SJSA1 (cell line): ENCODE data around the gene UBE3C. TPM values are rescaled to one million over a fixed set of nuclear protein-coding genes. Genes with fewer than 3 reads are reported as not detected.
"Not testable (repeated sequence)": the region's sequence is repeated elsewhere in the genome, so short reads cannot be mapped to it uniquely, and the experiment has no call there.

ENCODE experiments used
- DNase-seq, 2 experiments: peaks; one replicate each; pipeline ENCODE4 v3.0.0-alpha.2; 2015 to 2020; ENCODE audit warnings: low spot score in 2 of 2, low read depth in 1 of 2
- H3K27ac ChIP-seq: fragments of 250-450 bp; sonication (Bioruptor Pico); 2 replicates; pipeline ENCODE4 v1.5.1; 2020; ENCODE audit warnings: mild to moderate bottlenecking, moderate library complexity
- H3K27me3 ChIP-seq: fragments of 250-450 bp; sonication (Bioruptor Pico); replicated peaks from 2 replicates; pipeline ENCODE4 v1.5.1; 2020; ENCODE audit warnings: mild to moderate bottlenecking, moderate library complexity
- H3K36me3 ChIP-seq: fragments of 250-450 bp; sonication (Bioruptor Pico); 2 replicates; pipeline ENCODE4 v1.5.1; 2020; ENCODE audit warnings: mild to moderate bottlenecking
- H3K4me1 ChIP-seq: fragments of 250-450 bp; sonication (Bioruptor Pico); replicated peaks from 2 replicates; pipeline ENCODE4 v1.6.1; 2021; ENCODE audit warnings: mild to moderate bottlenecking
- H3K4me3 ChIP-seq: fragments of 250-450 bp; sonication (Bioruptor Pico); 2 replicates; pipeline ENCODE4 v1.5.1; 2020; ENCODE audit warnings: mild to moderate bottlenecking
- H3K9me3 ChIP-seq: fragments of 250-450 bp; sonication (Bioruptor Pico); replicated peaks from 2 replicates; pipeline ENCODE4 v1.5.1; 2020; ENCODE audit warnings: mild to moderate bottlenecking
- total RNA-seq: library from RNA; depleted of rRNA; stranded (reverse); fragments of >200 nt; shearing (Covaris generic); gene quantifications from 2 replicates; pipeline ENCODE4 v1.2.3, GENCODE V29; 2014; rRNA removed

The UBE3C gene
- 85.8 and 134 TPM in 2 replicates for total RNA-seq

DNA sequence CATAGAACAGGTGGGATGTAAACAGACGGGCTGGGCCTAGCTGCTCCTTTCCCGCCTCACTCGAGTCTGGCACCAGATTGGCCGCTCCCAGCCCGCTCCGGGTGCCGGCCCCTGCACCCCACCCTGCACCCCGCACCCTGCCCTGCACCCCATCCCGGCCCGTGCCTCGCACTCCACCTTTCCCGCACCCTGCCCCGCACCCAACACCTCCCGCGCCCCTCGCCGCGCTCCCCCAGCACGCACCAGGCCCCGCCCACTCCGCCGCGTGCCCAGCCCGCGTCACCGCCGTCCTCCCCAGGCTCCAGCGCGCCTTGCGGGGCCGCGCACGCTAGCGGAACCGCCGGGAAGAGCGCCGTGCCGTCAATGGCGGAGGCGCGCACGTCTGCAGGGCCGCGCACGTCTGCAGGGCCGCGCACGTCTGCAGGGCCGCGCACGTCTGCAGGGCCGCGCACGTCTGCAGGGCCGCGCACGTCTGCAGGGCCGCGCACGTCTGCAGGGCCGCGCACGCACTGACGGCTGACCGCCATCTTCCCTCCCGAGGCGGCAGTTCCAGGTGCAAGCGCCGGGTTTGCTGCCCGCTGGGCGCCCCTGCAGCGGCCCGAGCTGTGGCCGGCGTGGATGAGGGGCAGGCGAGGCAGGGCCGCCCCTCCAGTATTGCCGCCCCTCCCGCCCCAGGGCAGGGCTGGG lies at the start of gene UBE3C:
UBE3C (plus strand) TSS at position 503 of the 687 bp plus-strand sequence. CDS start 347 bp downstream, outside the sequence.
- DNase-seq = peak; percentile 87 to 90
- no peaks in the 10 kb centered on the region for H3K9me3 ChIP-seq

DNA sequence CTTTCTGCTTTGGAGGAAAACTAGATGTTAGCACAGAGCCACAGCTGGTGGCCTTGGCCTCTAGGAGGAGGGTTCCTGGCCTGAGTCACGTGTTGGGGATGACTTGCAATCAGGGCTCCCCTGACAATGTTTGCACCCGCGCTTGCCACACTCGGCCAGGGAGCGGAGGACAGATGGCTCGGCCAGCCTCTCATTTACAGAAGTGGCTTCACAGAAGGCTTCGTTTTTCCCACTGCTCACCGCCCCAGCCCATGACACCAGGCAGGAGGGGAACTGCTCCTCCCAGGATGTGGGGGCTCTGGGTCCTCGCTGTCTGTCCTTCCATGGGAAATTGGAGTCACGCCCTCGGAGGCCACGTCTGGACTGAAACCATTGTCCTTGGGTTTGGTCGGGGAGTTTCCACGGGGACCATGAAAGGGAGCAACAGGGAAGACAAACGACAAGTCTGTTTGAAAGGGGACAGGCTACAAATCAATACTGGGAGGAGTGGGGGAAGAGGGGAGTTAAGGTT lies 49.6 kb upstream of the UBE3C start:
- Histone ChIP-seq H3K27ac (no peak overlapping the region), H3K36me3 (no peaks in the 10 kb centered on the region), H3K9me3 (peaks cover 3% of the 10 kb centered on the region; the same call in 1 of the 2 replicates), H3K27me3 (0 out of 2 replicates have a peak, but pooled peaks cover 3% of the 10 kb centered on the region), H3K4me3 (no peak overlapping the region), H3K4me1 (no peaks in the 10 kb centered on the region)
- no peak for DNase-seq

More for the DNA sequence above, at the start of gene UBE3C:
- Histone ChIP-seq H3K4me3 (peak within 1 kb of the TSS; percentile 96), H3K36me3 (peaks cover 37% of the 10 kb centered on the region), H3K27ac (peak within 1 kb of the TSS; percentile 63), H3K4me1 (peaks cover 19% of the 10 kb centered on the region), H3K27me3 (no peaks in the 10 kb centered on the region)

DNA sequence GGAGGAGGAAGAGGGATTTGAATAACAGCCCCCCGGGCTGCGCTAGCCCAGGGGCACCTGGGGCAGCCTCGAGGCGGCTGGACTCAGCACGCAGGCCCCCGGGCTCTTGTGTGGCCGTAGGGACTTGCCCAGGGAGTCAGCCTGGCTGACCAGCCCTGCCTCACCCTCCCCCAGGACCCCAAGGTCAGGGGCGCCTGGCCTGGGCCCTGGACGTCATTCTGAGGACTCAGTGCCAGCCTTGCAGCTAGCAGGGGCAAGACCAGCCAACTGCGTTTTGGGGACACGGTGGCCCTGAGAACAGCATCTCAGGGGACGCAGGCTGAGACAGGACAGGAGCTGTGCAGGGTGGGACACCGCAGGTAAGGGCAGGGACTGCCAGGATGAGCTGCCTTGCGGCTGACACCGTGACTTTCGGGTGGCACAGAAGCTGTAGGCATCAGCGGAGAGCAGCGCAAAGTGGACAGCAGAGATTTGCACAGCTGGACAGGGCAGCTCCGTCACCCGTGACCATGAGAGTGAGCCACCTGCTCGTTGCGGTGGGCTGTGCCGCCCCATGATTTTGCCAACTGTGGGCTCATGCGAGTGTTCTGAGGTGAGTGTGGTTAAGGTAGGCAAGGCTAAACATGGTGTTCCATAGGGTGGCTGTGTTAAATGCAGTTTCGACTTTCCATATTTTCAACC lies 48.1 kb upstream of the UBE3C start:
- Histone ChIP-seq H3K27me3 (0 out of 2 replicates have a peak, but pooled peaks cover 3% of the 10 kb centered on the region), H3K4me3 (no peak overlapping the region), H3K9me3 (0 out of 2 replicates have a peak, but pooled peaks cover 3% of the 10 kb centered on the region), H3K36me3 (no peaks in the 10 kb centered on the region), H3K27ac (no peak overlapping the region), H3K4me1 (no peaks in the 10 kb centered on the region)
- DNase-seq = no peak

DNA sequence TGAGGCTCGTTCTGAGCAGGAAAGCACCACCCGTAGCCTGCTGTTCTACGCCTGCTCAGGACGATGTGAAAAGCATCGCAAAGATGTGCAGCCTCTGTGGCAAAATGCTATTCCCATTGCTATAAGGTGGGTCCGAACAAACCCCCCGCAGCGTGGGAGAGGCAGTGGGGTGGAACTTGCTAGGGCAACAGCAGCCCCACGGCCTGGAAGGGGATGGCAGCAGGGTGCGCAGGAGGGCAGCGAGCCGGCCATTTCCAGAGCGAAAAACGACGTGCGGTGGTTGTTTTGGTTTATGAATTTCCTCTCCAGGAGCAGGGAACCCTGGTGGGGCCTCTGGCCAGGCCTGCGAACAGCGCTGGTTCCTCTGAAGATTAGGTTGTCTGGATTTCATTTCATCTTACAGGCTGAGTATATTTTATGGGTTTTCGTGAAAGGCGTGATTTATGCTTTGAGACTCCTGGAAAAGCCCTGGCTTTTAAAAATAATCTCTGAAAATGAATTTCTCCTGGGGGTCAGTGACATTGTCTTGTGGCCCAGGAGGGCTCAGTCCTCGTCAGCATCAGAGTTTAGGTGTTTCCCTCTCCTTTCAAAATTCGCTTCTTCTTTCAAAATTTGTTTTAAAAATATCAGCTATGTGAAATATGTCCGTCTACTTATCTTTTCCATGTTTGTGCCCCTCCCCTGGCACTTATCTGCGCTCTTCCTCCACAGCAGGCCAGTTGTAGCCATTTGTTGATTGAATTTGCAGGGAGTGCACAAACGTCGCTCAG lies 42.3 kb upstream of the UBE3C start:
- H3K4me3 ChIP-seq = no peak overlapping the region
- H3K36me3 ChIP-seq = no peaks in the 10 kb centered on the region
- DNase-seq = no peak
- no peaks in the 10 kb centered on the region for H3K4me1 ChIP-seq
- H3K27ac ChIP-seq = no peak overlapping the region
- H3K9me3 ChIP-seq = 0 out of 2 replicates have a peak, but pooled peaks cover 3% of the 10 kb centered on the region
- H3K27me3 ChIP-seq = 0 out of 2 replicates have a peak, but pooled peaks cover 3% of the 10 kb centered on the region

DNA sequence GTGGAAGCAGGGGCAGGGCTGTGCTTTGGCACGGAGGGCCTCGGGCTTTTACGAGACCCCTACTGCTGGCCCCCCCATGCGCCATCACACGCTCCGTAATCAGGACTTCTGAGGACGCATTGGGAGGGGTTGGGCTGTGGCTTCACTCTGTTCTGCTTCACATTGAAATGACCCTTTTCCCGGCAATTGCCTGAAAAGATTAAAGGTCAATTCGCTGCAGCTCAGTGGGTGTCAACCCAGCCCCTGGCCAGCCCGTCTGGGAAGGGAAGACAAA lies 41.7 kb upstream of the UBE3C start:
- no peak overlapping the region for H3K27ac ChIP-seq
- DNase-seq = no peak
- no peak overlapping the region for H3K4me3 ChIP-seq
- H3K4me1 ChIP-seq = no peaks in the 10 kb centered on the region
- 0 out of 2 replicates have a peak, but pooled peaks cover 3% of the 10 kb centered on the region for H3K9me3 ChIP-seq
- no peaks in the 10 kb centered on the region for H3K36me3 ChIP-seq
- H3K27me3 ChIP-seq = 0 out of 2 replicates have a peak, but pooled peaks cover 3% of the 10 kb centered on the region

DNA sequence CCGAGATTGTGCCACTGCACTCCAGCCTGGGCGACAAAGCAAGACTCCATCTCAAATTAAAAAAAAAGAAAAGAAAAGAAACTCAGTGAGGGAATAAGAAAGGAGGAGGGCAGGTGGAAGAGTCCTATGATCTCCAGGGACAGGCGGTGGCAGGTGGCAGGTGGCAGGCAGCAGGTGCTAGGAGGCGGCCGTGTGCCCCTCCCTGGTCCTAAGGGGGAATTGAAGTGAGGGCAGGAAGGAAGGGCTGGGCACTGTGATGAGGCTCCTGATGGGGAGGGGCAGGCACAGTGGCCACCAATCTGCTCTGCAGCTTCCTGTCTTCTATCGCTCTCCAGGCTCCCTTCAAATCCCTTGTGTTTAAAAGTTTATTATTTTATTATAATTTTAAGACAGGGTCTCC lies 41.2 kb upstream of the UBE3C start:
- DNase-seq = no peak
- Histone ChIP-seq H3K27me3 (0 out of 2 replicates have a peak, but pooled peaks cover 3% of the 10 kb centered on the region), H3K4me1 (no peaks in the 10 kb centered on the region), H3K9me3 (0 out of 2 replicates have a peak, but pooled peaks cover 3% of the 10 kb centered on the region), H3K36me3 (no peaks in the 10 kb centered on the region), H3K4me3 (no peak overlapping the region), H3K27ac (no peak overlapping the region)

DNA sequence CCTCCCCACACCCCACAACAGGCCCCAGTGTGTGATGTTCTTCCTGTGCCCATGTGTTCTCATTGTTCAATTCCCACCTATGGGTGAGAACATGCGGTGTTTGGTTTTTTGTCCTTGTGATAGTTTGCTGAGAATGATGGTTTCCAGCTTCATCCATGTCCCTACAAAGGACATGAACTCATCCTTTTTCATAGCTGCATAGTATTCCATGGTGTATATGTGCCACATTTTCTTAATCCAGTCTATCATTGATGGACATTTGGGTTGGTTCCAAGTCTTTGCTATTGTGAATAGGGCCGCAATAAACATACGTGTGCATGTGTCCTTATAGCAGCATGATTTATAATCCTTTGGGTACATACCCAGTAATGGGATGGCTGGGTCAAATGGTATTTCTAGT lies 38.7 kb upstream of the UBE3C start:
- DNase-seq, H3K36me3 ChIP-seq, H3K27me3 ChIP-seq, H3K9me3 ChIP-seq, H3K4me3 ChIP-seq, H3K4me1 ChIP-seq, H3K27ac ChIP-seq: not testable (repeated sequence)

DNA sequence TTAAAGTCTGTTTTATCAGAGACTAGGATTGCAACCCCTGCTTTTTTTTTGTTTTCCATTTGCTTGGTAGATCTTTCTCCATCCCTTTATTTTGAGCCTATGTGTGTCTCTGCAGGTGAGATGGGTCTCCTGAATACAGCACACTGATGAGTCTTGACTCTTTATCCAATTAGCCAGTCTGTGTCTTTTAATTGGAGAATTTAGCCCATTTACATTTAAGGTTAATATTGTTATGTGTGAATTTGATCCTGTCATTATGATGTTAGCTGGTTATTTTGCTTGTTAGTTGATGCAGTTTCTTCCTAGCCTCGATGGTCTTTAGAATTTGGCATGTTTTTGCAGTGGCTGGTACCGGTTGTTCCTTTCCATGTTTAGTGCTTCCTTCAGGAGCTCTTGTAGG lies 35.1 kb upstream of the UBE3C start:
- not testable (repeated sequence) for H3K27ac ChIP-seq, H3K4me1 ChIP-seq, DNase-seq, H3K9me3 ChIP-seq, H3K27me3 ChIP-seq, H3K4me3 ChIP-seq, H3K36me3 ChIP-seq

DNA sequence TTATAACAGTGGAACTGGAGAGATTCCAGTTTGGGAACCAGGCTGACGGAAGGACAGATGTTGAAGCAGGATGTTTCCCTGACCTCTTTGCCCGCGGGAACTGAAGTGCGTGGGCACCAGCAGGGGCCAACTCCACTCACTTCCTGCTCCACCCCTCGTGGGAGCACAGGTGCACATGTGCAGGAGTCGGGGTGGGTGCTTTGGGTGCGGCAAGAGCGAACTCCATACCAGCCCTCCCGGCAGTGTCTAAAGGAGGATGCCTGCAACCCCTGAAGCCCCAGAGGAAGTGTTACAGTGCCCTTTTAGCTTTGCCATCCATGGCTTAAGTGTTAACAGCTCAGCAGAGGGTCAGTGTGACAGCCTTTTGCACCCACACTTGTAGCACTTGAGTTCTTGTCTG lies 27.4 kb upstream of the UBE3C start:
- no peaks in the 10 kb centered on the region for H3K36me3 ChIP-seq
- 0 out of 2 replicates have a peak, but pooled peaks cover 2% of the 10 kb centered on the region for H3K9me3 ChIP-seq
- peaks cover 6% of the 10 kb centered on the region; the same call in 1 of the 2 replicates for H3K27me3 ChIP-seq
- H3K4me3 ChIP-seq = no peak overlapping the region
- no peaks in the 10 kb centered on the region for H3K4me1 ChIP-seq
- no peak for DNase-seq
- no peak overlapping the region for H3K27ac ChIP-seq

DNA sequence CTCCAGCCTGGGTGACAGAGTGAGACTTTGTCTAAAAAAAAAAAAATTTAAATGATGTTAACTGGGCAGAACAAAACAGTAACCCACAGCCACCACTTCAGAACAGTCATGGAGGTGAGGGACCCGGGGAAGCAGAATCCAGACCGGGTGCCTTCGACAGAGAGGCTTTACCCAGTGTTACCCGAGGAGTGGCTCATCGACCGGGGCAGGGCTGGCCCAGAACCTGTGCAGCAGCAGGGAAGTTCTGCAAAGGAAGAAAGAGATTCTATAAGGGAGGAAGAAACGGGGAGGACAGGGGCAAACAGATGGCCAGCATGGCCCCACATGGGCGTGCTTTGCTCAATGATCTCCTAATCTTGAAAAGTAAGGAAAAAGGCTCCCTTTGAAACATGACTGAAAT lies 26.0 kb upstream of the UBE3C start:
- no peak for DNase-seq
- Histone ChIP-seq H3K27ac (no peak overlapping the region), H3K4me3 (no peak overlapping the region), H3K36me3 (no peaks in the 10 kb centered on the region), H3K9me3 (0 out of 2 replicates have a peak, but pooled peaks cover 2% of the 10 kb centered on the region), H3K4me1 (no peaks in the 10 kb centered on the region), H3K27me3 (peaks cover 6% of the 10 kb centered on the region; the same call in 1 of the 2 replicates)

DNA sequence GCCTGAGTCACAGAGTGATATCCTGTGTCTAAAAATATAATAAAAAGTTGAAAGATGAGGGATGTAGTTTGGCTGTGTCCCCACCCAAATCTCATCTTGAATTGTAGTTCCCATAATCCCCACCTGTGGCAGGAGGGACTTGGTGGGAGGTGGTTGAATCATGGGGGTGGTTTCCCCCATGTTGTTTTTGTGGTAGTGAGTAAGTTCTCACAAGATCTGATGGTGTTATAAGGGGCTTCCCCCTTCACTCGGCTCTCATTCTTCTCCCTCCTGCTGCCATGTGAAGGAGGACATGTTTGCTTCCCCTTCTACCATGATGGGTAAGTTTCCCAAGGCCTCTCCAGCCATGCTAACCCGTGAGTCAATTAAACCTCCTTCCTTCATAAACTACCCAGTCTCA lies 25.1 kb upstream of the UBE3C start:
- Histone ChIP-seq H3K36me3 (no peaks in the 10 kb centered on the region), H3K4me1 (no peaks in the 10 kb centered on the region), H3K27ac (no peak overlapping the region), H3K4me3 (no peak overlapping the region), H3K27me3 (peaks cover 6% of the 10 kb centered on the region; the same call in 1 of the 2 replicates), H3K9me3 (0 out of 2 replicates have a peak, but pooled peaks cover 2% of the 10 kb centered on the region)
- no peak for DNase-seq

DNA sequence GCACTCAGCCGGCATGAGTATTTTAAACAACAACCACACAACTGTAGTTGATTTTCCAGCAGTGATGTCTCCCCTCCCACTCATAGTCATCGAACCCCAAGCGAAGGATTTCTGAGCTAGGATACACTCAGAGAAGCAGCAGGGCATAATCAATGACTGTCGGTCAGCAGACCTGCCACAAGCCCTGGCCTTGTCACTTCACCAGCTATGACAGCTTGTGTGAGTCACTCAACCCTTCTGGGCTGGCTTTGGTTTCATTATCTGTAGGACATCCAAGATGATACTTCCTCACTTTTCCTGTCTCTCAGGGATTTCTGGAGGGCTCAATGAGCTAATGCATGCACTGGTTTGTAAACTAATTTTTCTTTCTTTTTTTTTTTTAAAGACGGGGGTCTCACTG lies 22.0 kb upstream of the UBE3C start:
- no peak for DNase-seq
- H3K4me3 ChIP-seq = no peak overlapping the region
- no peaks in the 10 kb centered on the region for H3K36me3 ChIP-seq
- 0 out of 2 replicates have a peak, but pooled peaks cover 2% of the 10 kb centered on the region for H3K9me3 ChIP-seq
- H3K27me3 ChIP-seq = peaks cover 6% of the 10 kb centered on the region; the same call in 1 of the 2 replicates
- H3K27ac ChIP-seq = no peak overlapping the region
- H3K4me1 ChIP-seq = no peaks in the 10 kb centered on the region

DNA sequence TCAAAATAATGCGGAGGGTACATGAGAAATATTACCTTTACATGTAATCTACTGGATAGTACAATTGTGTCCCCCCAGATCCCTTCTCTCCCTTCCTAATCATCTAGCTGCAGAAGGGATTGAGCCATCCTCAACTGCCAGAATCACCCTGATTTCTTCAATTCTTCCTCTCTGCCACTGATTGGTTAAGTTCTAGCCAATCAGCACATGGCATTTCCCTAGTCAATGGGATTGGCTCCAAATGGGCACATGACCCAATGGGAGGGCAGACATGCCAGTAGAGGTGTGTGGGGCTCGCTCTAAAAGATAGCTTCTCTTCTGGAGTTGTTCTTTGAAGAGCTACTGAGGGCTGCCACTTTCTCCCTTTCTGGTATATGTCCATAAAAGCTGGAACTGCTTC lies 20.9 kb upstream of the UBE3C start:
- H3K4me3 ChIP-seq = no peak overlapping the region
- DNase-seq = no peak
- H3K27ac ChIP-seq = no peak overlapping the region
- 0 out of 2 replicates have a peak, but pooled peaks cover 2% of the 10 kb centered on the region for H3K9me3 ChIP-seq
- no peaks in the 10 kb centered on the region for H3K36me3 ChIP-seq
- H3K4me1 ChIP-seq = no peaks in the 10 kb centered on the region
- H3K27me3 ChIP-seq = peaks cover 6% of the 10 kb centered on the region; the same call in 1 of the 2 replicates
